K562 (cell line): Measurements from ENCODE around the gene TNF. TPM values are rescaled to one million over a fixed set of nuclear protein-coding genes. Genes with fewer than 3 reads are reported as not detected.
A peak's percentile ranks its signal among the peaks of the same experiment; 100 is the strongest.

Source experiments
- CXXC5 ChIP-seq: fragments of 250-450 bp; sonication (Bioruptor Pico); IDR thresholded peaks from 2 replicates; pipeline ENCODE4 v1.8.0; 2022; ENCODE audit warnings: inconsistent platforms, mild to moderate bottlenecking, moderate library complexity
- KDM1A ChIP-seq, 2 experiments: fragments of 450-650 bp; IDR thresholded peaks; 2 replicates each; pipeline ENCODE4 v1.6.1; 2016; ENCODE audit warnings: mild to moderate bottlenecking in 2 of 2
- POLR2AphosphoS5 ChIP-seq: IDR thresholded peaks from 2 replicates; pipeline ENCODE4 v1.6.1; 2011; ENCODE audit warnings: mild to moderate bottlenecking, low read depth, low read length, moderate library complexity; ENCODE audit not compliant: control insufficient read depth, insufficient read depth
- SP1 ChIP-seq: sonication (generic); formaldehyde crosslinking; IDR thresholded peaks from 2 replicates; pipeline ENCODE4 v1.8.1; 2022; ENCODE audit warnings: mild to moderate bottlenecking, missing genetic modification reagents
- TCF3 ChIP-seq: sonication (generic); formaldehyde crosslinking; IDR thresholded peaks from 2 replicates; pipeline ENCODE4 v1.4.0; 2020; ENCODE audit warnings: mild to moderate bottlenecking, missing genetic modification reagents
- ZNF583 ChIP-seq: fragments of 250-450 bp; sonication (Bioruptor Pico); IDR thresholded peaks from 2 replicates; pipeline ENCODE4 v1.4.0; 2020
- ZNF644 ChIP-seq: fragments of 200-800 bp; sonication (Bioruptor generic); IDR thresholded peaks from 2 replicates; pipeline ENCODE4 v1.6.1; 2016; ENCODE audit warnings: low read depth, missing genetic modification characterization, missing compliant biosample characterization
- ZNF766 ChIP-seq: fragments of 200-800 bp; sonication (Bioruptor generic); conservative IDR thresholded peaks from 2 replicates; pipeline ENCODE4 v1.6.1; 2016; ENCODE audit warnings: missing genetic modification characterization, missing compliant biosample characterization
- polyA plus RNA-seq, 8 experiments: library from polyadenylated mRNA; depleted of rRNA in 4 of 8; stranded (reverse) in 5 of 8; unstranded in 3 of 8; fragments of >200 nt; fragmentation: Nextera tagmentation in 2 of 8; fragmentation: Illumina TruSeq in 1 of 8; extraction: Ambion mirVana in 2 of 8; extraction: Trizol in 1 of 8; gene quantifications; 2 replicates each; pipeline versions ENCODE4 v1.2.1 to v1.2.3, GENCODE V29; 2011 to 2014; ENCODE audit warnings: inconsistent platforms in 1 of 8, missing spikeins in 1 of 8
- total RNA-seq, 7 experiments: library from RNA; depleted of rRNA in 6 of 7; stranded (reverse); fragments of >200 nt in 6 of 7; fragmentation: Illumina TruSeq in 2 of 7; extraction: Trizol in 2 of 7; gene quantifications; 2 replicates each; pipeline versions ENCODE4 v1.2.1 to v1.2.3, GENCODE V29; 2011 to 2021; ENCODE audit warnings: low replicate concordance in 1 of 7
- TF ChIP-seq, protein P1 (sequence below), 2 experiments: IDR thresholded peaks in 1 of 2; conservative IDR thresholded peaks in 1 of 2; 2 replicates each; pipeline ENCODE4 v1.6.1; 2016; ENCODE audit warnings: low read depth in 2 of 2, mild to moderate bottlenecking in 1 of 2, missing compliant biosample characterization in 1 of 2, missing genetic modification characterization in 1 of 2, moderate library complexity in 1 of 2
- TF ChIP-seq, protein P2 (sequence below): fragments of 450-650 bp; formaldehyde crosslinking; IDR thresholded peaks from 2 replicates; pipeline ENCODE4 v1.4.0; 2020; ENCODE audit warnings: mild to moderate bottlenecking, moderate library complexity
- TF ChIP-seq, protein P3 (sequence below), 3 experiments: fragments of 200-800 bp in 1 of 3; fragments of 250-450 bp in 1 of 3; fragments of 450-650 bp in 1 of 3; sonication (Bioruptor Pico) in 1 of 3; sonication (Bioruptor generic) in 1 of 3; formaldehyde crosslinking in 1 of 3; IDR thresholded peaks; 2 replicates each; pipeline versions ENCODE4 v1.6.1 to v1.8.0; 2016 to 2022; ENCODE audit warnings: mild to moderate bottlenecking in 2 of 3, missing genetic modification characterization in 2 of 3, missing compliant biosample characterization in 1 of 3, moderate library complexity in 1 of 3
- TF ChIP-seq, protein P4 (sequence below), 2 experiments: IDR thresholded peaks; 2 replicates each; pipeline ENCODE4 v1.6.1; 2012; ENCODE audit warnings: improper control_type of control experiment in 2 of 2, low read depth in 2 of 2, low read length in 2 of 2, borderline replicate concordance in 1 of 2

The TNF gene
- total and polyA plus RNA-seq, 9 of the 15 experiments (the other 6 are each of a cell fraction or from before 2014, with no cell fraction given), result 0.08 to 0.40 TPM; not detected in 7

DNA sequence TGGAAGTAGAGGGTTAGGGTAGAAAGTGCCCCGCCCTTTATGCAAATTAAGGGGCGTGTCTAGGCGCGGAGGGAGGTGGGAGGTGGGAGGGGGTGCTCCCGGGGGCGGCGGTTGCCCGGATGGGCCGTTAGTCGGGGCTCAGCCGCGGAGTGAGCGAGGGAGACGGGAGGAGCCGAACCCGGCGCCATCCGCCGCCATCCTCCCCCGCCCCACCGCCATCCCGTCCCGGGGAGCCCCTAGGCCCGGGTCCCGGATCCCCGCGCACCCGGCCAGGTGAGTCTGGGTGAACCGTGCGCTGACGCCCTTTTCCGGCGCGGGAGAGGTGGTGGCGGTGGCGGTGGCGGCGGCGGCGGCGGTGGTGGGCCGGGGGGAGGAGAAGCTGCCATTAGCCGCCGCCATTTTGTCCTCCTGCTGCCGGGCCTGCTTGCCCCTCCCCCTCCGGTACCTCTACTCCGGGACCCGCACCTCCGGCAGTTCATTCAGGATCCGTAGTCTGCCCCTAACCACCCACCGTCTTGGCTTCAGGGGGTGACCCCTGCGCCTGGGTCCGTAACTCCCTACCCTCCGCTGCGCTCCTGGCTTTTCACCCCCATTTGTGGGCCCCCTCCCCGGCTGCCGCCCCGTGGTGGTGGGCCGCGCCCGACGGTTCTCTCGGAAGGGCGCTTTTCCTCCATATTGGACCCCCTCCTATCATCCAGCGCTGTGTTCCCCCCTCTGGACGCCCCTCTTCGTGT, 45.4 kb downstream of the TNF start, which contains the start of gene PRRC2A (continued):
- TF ChIP-seq, protein P1, sequence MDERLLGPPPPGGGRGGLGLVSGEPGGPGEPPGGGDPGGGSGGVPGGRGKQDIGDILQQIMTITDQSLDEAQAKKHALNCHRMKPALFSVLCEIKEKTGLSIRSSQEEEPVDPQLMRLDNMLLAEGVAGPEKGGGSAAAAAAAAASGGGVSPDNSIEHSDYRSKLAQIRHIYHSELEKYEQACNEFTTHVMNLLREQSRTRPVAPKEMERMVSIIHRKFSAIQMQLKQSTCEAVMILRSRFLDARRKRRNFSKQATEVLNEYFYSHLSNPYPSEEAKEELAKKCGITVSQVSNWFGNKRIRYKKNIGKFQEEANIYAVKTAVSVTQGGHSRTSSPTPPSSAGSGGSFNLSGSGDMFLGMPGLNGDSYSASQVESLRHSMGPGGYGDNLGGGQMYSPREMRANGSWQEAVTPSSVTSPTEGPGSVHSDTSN (CRISPR knock-in tag; IDR thresholded peaks at IDR 0.05; ENCODE audit: low read depth), result no peak
- TF ChIP-seq, protein P1 (tag; conservative IDR thresholded peaks at IDR 0.05; ENCODE audit: low read depth), result no peak
- TF ChIP-seq ZNF766 (peak; percentile 54; the same call in 1 of the 2 replicates), POLR2AphosphoS5 (peak; percentile 79), SP1 (CRISPR knock-in tag) (peak; percentile 2; the same call in 1 of the 2 replicates), KDM1A (IDR thresholded peaks at IDR 0.05) (peak in 1 of 2 experiments; percentile 63; a peak in 1 of 4 replicates), CXXC5 (CRISPR knock-in tag) (no peak), ZNF644 (tag) (peak; percentile 29; the same call in 1 of the 2 replicates), TCF3 (CRISPR knock-in tag) (peak; percentile 21; the same call in 1 of the 2 replicates), ZNF583 (CRISPR knock-in tag) (peak; percentile 67; the same call in 1 of the 2 replicates)
- TF ChIP-seq, protein P2, sequence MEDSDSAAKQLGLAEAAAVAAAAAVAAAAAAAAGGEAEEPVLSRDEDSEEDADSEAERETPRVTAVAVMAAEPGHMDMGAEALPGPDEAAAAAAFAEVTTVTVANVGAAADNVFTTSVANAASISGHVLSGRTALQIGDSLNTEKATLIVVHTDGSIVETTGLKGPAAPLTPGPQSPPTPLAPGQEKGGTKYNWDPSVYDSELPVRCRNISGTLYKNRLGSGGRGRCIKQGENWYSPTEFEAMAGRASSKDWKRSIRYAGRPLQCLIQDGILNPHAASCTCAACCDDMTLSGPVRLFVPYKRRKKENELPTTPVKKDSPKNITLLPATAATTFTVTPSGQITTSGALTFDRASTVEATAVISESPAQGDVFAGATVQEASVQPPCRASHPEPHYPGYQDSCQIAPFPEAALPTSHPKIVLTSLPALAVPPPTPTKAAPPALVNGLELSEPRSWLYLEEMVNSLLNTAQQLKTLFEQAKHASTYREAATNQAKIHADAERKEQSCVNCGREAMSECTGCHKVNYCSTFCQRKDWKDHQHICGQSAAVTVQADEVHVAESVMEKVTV (CRISPR knock-in tag), result peak; percentile 32; the same call in 1 of the 2 replicates
- TF ChIP-seq, protein P3, sequence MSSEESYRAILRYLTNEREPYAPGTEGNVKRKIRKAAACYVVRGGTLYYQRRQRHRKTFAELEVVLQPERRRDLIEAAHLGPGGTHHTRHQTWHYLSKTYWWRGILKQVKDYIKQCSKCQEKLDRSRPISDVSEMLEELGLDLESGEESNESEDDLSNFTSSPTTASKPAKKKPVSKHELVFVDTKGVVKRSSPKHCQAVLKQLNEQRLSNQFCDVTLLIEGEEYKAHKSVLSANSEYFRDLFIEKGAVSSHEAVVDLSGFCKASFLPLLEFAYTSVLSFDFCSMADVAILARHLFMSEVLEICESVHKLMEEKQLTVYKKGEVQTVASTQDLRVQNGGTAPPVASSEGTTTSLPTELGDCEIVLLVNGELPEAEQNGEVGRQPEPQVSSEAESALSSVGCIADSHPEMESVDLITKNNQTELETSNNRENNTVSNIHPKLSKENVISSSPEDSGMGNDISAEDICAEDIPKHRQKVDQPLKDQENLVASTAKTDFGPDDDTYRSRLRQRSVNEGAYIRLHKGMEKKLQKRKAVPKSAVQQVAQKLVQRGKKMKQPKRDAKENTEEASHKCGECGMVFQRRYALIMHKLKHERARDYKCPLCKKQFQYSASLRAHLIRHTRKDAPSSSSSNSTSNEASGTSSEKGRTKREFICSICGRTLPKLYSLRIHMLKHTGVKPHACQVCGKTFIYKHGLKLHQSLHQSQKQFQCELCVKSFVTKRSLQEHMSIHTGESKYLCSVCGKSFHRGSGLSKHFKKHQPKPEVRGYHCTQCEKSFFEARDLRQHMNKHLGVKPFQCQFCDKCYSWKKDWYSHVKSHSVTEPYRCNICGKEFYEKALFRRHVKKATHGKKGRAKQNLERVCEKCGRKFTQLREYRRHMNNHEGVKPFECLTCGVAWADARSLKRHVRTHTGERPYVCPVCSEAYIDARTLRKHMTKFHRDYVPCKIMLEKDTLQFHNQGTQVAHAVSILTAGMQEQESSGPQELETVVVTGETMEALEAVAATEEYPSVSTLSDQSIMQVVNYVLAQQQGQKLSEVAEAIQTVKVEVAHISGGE (CRISPR knock-in tag; IDR thresholded peaks at IDR 0.05), result peak in 2 of 3 experiments; percentile 18 to 79; a peak in 2 of 6 replicates
- TF ChIP-seq, protein P4, sequence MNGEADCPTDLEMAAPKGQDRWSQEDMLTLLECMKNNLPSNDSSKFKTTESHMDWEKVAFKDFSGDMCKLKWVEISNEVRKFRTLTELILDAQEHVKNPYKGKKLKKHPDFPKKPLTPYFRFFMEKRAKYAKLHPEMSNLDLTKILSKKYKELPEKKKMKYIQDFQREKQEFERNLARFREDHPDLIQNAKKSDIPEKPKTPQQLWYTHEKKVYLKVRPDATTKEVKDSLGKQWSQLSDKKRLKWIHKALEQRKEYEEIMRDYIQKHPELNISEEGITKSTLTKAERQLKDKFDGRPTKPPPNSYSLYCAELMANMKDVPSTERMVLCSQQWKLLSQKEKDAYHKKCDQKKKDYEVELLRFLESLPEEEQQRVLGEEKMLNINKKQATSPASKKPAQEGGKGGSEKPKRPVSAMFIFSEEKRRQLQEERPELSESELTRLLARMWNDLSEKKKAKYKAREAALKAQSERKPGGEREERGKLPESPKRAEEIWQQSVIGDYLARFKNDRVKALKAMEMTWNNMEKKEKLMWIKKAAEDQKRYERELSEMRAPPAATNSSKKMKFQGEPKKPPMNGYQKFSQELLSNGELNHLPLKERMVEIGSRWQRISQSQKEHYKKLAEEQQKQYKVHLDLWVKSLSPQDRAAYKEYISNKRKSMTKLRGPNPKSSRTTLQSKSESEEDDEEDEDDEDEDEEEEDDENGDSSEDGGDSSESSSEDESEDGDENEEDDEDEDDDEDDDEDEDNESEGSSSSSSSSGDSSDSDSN (IDR thresholded peaks at IDR 0.05; ENCODE audit: borderline replicate concordance in 1 of 2, low read depth in 2 of 2, low read length in 2 of 2), result peak in 1 of 2 experiments; percentile 62; a peak in 1 of 4 replicates
